ENCODE measurements around the gene UBA1.

UBA1 gene

GRCh38 chrX:47148946-47149345 lies 44.7 kb upstream of the UBA1 start:
- DNase-seq (ENCODE audit: low read depth in 1 of 2, low spot score in 1 of 2), result no peak
- TF ChIP-seq REST (IDR thresholded peaks at IDR 0.05; ENCODE audit: insufficient replicate concordance, low read depth) (no peak), SPI1 (IDR thresholded peaks at IDR 0.05; ENCODE audit: borderline replicate concordance, low read depth) (no peak), CTCF (IDR thresholded peaks at IDR 0.05; ENCODE audit: insufficient read depth, low read length) (no peak), GABPA (IDR thresholded peaks at IDR 0.05; ENCODE audit: low read depth) (no peak), POLR2AphosphoS5 (IDR thresholded peaks at IDR 0.05; ENCODE audit: low read depth) (no peak)
- Histone ChIP-seq H3K27ac (replicated peaks) (no peak overlapping the region), H3K4me3 (replicated peaks; ENCODE audit: insufficient read depth, low read length) (no peak overlapping the region), H3K27me3 (ENCODE audit: insufficient read depth, poor library complexity, severe bottlenecking) (no peaks in the 10 kb centered on the region)

DNA sequence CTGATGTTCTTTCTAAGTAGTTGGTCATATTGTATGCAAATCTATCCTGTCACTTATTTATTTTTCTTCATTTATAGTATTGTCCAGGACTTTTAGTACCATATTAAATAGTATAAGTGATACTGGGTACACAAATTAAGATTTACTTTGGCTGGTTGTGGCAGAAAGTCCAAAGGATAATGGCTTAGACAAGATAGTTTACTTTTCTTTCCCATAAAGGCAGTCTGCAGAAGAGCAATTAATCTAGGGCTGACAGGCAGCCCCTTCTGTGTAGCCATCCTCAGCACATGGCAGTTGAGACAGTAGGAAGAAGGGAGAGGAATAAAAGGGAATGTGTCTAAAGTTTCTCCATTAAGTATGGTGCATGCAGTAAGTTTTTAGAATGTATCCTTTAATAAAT lies 42.2 kb upstream of the UBA1 start:
- H3K4me3 ChIP-seq (replicated peaks; ENCODE audit: insufficient read depth, low read length), result no peak overlapping the region

More for the DNA sequence above, 42.2 kb upstream of the UBA1 start:
- TF ChIP-seq POLR2AphosphoS5 (IDR thresholded peaks at IDR 0.05; ENCODE audit: low read depth) (no peak), REST (IDR thresholded peaks at IDR 0.05; ENCODE audit: insufficient replicate concordance, low read depth) (no peak), CTCF (IDR thresholded peaks at IDR 0.05; ENCODE audit: insufficient read depth, low read length) (no peak), GABPA (IDR thresholded peaks at IDR 0.05; ENCODE audit: low read depth) (no peak), SPI1 (IDR thresholded peaks at IDR 0.05; ENCODE audit: borderline replicate concordance, low read depth) (no peak)
- H3K27ac ChIP-seq (replicated peaks), result no peak overlapping the region
- DNase-seq (ENCODE audit: low read depth in 1 of 2, low spot score in 1 of 2), result no peak
- H3K27me3 ChIP-seq (ENCODE audit: insufficient read depth, poor library complexity, severe bottlenecking), result no peaks in the 10 kb centered on the region

All from HL-60 (cell line).